IPS-15b (cell line): ENCODE results near the gene COL5A2.

Experiments used
- H3K27me3 ChIP-seq: one replicate; pipeline ENCODE4 v1.6.1; 2013; ENCODE audit warnings: low read length; ENCODE audit not compliant: control insufficient read depth, insufficient read depth
- H3K36me3 ChIP-seq: one replicate; pipeline ENCODE4 v1.6.1; 2013; ENCODE audit warnings: low read length; ENCODE audit not compliant: control insufficient read depth, insufficient read depth
- H3K4me1 ChIP-seq: one replicate; pipeline ENCODE4 v1.6.1; 2013; ENCODE audit warnings: mild to moderate bottlenecking, low read length; ENCODE audit not compliant: control insufficient read depth, insufficient read depth
- H3K4me3 ChIP-seq: one replicate; pipeline ENCODE4 v1.5.1; 2013; ENCODE audit warnings: low read depth, low read length
- H3K9ac ChIP-seq: one replicate; pipeline ENCODE4 v1.6.1; 2013; ENCODE audit warnings: low read depth, mild to moderate bottlenecking, low read length
- H3K9me3 ChIP-seq: one replicate; pipeline ENCODE4 v1.6.1; 2013; ENCODE audit warnings: mild to moderate bottlenecking, low read length; ENCODE audit not compliant: control insufficient read depth, insufficient read depth

COL5A2 gene

DNA sequence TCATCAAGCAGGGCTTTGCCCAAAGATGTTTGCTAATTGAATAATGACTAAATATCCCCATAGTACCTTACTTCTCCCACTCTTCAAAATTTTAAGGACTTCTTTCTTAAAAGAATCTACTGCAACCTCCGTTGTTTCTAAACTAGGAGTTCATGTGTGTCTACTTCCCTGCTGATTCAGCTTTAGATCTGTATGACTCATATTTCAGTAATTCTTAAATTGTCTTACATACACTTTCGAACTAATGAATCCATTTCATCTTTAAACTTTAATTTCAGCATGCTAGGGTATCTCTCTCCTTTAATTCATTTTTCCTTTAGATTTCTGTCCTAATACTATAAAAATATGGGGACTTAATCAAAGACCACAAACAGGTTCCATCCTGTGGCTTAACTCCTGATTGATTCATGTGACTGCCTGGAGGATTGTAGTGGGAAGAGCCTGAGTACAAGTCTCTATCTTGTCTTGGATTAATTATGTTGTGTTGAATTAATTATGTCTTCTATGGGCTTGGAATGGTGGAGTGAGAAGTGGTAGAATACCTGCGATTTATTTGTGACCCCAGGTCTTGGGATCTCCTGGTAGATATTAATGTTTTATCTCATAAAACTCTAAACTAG, 24.9 kb upstream of the COL5A2 start:
- H3K4me3 ChIP-seq = no peak overlapping the region
- no peaks in the 10 kb centered on the region for H3K9me3 ChIP-seq
- H3K36me3 ChIP-seq = no peaks in the 10 kb centered on the region
- no peaks in the 10 kb centered on the region for H3K4me1 ChIP-seq
- H3K9ac ChIP-seq = no peak overlapping the region
- H3K27me3 ChIP-seq = no peaks in the 10 kb centered on the region

DNA sequence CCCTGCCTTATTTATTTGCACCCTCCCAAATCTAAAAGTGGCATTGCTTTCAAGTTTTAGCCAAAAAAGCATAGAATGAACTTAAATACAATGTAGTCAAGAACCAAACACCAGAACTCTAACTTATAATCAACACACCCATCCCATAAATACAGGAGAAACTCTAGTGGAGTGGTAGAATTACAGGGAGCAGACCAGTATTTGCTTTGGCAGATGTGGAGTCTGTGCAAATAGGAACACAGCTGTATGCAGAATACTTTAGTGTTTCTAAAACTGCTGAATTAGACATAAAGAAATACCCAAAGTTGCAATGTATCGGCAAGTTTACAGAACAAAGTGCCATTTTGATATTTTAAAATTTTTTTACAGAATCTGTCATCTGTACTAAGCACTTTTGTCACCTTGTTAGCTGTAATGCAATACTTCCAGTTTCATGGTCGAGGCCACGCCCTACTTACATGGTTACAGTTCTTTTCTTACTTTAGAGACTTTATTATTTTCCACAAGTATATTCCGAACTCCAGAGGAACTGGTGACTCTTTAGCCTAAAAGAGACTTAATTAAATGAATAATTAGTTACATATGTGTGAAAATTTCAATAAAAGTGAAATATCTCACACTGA, 23.7 kb upstream of the COL5A2 start:
- Histone ChIP-seq H3K4me1 (no peaks in the 10 kb centered on the region), H3K9me3 (no peaks in the 10 kb centered on the region), H3K27me3 (no peaks in the 10 kb centered on the region), H3K4me3 (no peak overlapping the region), H3K36me3 (no peaks in the 10 kb centered on the region), H3K9ac (no peak overlapping the region)

DNA sequence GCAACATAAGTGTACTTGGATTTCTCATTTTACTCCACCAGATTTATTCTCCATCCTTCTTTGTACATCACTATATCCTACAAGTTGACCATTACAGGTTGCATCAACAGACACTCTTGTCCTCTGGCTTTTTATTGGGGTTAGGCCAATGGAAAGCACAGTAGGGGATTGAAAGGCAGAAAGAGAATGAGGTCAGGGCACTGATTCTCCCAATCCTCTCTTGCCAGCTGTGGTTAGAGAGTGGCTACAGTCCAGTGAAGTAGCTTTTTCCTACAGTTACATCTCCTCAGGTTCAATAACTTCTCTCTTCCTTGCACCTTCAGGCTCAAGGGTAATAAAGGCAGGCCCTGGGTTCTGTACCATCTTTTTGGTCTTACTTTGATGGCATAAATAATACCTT, 20.2 kb upstream of the COL5A2 start:
- Histone ChIP-seq H3K4me3 (no peak overlapping the region), H3K36me3 (no peaks in the 10 kb centered on the region), H3K27me3 (no peaks in the 10 kb centered on the region), H3K4me1 (no peaks in the 10 kb centered on the region), H3K9ac (no peak overlapping the region), H3K9me3 (no peaks in the 10 kb centered on the region)

DNA sequence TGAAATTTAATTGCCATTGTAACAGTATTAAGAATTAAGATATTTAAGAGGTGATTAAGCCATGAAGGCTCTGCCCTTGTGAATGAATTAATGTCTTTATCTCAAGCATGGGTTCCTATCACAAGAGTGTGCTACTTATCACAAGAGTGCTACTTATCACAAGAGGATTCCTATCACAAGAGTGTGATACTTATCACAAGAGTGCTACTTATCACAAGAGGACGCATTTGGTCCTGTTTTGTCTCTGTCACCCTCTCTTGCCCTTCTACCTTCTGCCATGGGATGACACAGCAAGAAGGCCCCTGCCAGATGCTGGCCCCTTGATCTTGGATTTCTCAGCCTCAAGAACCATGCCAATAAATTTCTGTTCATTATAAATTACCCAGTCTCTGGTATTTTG, 13.2 kb upstream of the COL5A2 start:
- H3K4me3 ChIP-seq = no peak overlapping the region
- no peaks in the 10 kb centered on the region for H3K4me1 ChIP-seq
- H3K36me3 ChIP-seq = no peaks in the 10 kb centered on the region

DNA sequence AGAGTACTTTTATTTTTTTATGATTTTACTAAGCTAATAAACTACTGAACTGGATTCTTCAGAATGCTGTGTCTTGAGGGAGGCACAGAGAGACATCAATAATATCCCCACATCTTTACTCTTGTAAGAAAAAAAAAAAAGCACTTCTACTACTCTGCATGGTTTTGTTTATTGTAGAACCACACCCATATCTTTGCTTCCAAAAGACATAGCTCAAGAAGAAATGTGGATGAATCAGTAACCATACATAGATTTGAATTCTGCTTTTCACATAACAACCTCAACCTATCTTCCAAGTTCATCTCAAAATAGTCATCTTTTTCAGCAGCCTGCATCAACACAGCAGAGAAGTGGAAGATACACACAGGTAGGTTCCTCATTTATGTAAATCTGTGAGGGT, 12.2 kb upstream of the COL5A2 start:
- Histone ChIP-seq H3K27me3 (no peaks in the 10 kb centered on the region), H3K9ac (no peak overlapping the region), H3K4me1 (no peaks in the 10 kb centered on the region)

More for the DNA sequence above, 13.2 kb upstream of the COL5A2 start:
- no peaks in the 10 kb centered on the region for H3K27me3 ChIP-seq
- H3K9ac ChIP-seq = no peak overlapping the region
- H3K9me3 ChIP-seq = no peaks in the 10 kb centered on the region

DNA sequence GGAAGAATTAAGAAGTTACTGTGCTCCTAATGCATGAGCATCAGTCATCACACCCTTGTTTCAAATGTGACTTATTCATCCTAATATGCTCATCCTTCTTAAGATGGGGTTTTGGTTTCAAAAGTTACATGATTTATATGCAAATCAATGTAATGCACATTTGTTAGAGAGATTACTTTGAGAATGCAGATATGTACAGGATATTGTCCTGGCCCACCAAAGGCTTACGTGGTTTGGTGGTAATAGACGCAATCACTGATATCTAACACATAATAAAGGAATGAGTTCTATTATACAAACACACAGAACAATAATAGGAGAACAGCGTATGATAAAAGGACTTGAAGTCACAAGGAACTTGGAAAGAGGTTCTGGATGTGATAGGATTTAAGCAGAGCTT, 11.1 kb upstream of the COL5A2 start:
- Histone ChIP-seq H3K36me3 (no peaks in the 10 kb centered on the region), H3K9ac (no peak overlapping the region), H3K4me1 (no peaks in the 10 kb centered on the region), H3K27me3 (no peaks in the 10 kb centered on the region), H3K9me3 (no peaks in the 10 kb centered on the region), H3K4me3 (no peak overlapping the region)

More for the DNA sequence above, 12.2 kb upstream of the COL5A2 start:
- no peaks in the 10 kb centered on the region for H3K9me3 ChIP-seq
- H3K36me3 ChIP-seq = no peaks in the 10 kb centered on the region
- no peak overlapping the region for H3K4me3 ChIP-seq

DNA sequence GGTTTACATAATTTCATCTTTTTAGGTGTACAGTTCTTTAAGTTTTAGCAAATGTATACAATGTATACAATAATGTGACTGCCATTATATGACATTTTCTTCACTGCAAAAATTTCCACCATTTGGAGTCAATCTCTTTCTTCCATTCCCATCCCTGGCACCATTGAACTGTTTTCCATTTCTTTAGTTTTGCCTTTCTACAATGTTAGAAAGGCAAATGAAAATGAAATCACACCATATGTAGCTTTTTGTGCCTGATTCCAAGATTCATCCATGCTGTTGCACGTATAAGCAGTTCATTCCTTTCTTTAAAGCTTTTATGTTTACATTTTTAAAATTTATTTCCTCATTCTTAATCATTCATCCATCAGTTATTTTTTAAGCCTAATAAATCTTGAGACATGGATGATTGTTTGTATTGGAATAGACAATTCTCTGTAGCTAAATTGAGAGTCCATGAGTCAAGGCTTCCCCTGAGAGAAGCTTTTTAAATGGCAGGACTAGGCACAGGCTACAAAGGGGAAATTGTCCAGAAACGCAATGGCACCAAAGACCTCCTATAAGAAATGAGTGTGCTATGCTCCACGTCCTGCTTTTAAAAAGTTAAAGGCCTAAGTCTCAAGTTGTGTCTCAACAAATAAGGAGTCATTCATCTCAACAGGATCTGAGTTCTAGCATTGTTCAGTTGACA, 8.7 kb upstream of the COL5A2 start:
- Histone ChIP-seq H3K4me1 (no peaks in the 10 kb centered on the region), H3K27me3 (no peaks in the 10 kb centered on the region), H3K36me3 (no peaks in the 10 kb centered on the region), H3K4me3 (no peak overlapping the region), H3K9me3 (no peaks in the 10 kb centered on the region), H3K9ac (no peak overlapping the region)

DNA sequence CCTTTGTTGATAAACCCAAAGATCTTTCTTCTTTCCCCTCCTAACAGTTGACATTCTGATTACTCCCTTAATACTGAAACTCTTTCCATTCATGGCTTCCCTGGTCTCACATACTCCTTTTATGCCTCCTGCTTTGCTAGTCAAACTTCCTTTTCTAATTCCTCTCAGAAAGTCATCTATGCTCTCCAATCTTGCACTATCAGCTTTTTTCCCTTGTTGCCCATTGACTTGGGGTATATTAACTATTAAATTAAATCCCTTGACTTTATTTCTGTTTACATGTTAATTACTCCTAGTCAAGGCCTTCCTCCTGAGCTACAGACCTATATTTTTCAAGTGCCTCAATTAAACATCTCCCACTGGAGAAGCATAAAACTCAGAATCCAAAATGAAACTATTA, 3.6 kb upstream of the COL5A2 start:
- no peaks in the 10 kb centered on the region for H3K27me3 ChIP-seq
- no peaks in the 10 kb centered on the region for H3K36me3 ChIP-seq
- no peak overlapping the region for H3K4me3 ChIP-seq
- peaks cover 3% of the 10 kb centered on the region for H3K4me1 ChIP-seq
- H3K9me3 ChIP-seq = no peaks in the 10 kb centered on the region
- no peak overlapping the region for H3K9ac ChIP-seq

DNA sequence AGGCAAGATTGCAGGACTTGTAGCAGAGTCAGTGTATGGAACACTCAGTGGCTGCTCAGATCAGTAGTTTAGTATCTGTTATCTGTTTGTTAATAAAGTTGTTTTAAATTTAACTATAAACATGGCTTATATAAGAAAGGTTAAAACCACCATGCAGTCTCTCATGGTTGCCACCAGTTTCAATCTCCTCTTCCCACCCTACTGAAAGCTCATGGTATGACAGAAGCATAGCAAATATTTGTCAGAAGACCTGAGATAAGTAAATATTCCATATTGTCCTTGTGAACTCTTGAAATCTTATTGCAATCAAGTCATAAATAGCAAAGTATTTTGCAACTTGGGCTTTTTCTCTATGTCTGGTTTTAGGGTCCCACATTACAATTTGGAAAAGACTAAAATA, 2.1 kb upstream of the COL5A2 start:
- H3K4me1 ChIP-seq = peaks cover 3% of the 10 kb centered on the region
- H3K4me3 ChIP-seq = no peak overlapping the region
- H3K9me3 ChIP-seq = no peaks in the 10 kb centered on the region
- no peak overlapping the region for H3K9ac ChIP-seq
- H3K36me3 ChIP-seq = no peaks in the 10 kb centered on the region
- no peaks in the 10 kb centered on the region for H3K27me3 ChIP-seq

DNA sequence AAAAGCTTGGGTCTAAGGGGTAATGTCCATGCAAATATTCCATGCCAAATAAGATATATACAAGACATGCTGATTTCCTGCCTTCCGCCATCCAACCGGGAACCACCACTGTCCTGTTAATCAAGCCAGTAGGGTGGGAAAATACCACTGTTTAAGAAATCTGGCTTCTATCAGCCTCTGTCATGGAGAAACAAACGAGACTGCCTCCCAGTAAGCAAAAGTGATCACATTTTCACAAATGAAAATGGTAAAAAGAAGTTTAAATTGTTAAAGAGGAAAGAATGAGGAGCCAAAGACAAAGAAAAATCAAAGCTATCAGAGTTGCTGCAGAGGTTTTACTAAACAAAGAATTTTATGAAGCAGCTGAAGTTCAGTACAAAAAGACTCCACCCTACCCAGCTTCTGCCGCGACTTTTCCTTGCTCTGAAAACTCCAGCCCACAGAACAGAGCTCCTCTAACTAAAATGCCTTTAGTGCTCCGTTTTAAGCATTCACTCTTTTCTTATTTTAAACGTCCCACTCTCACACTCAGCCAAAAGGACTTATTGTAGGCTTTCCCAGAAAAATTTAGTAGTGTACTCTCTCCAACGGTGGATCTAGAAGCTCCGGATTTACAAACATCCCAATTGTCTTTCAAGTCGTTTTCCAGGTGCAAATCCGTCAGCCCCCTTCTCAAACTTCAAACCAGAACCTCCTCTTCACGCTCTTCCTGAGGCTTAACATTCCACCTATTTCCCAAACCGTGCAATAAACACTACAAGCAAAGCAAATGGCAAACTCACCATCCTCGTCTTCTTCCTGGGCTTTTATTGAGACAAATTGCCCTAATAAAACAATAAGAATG, 613 bp downstream of the COL5A2 start:
- H3K4me1 ChIP-seq = peaks cover 3% of the 10 kb centered on the region
- no peaks in the 10 kb centered on the region for H3K27me3 ChIP-seq
- H3K36me3 ChIP-seq = no peaks in the 10 kb centered on the region
- peak overlapping the region; percentile 53 for H3K4me3 ChIP-seq
- no peaks in the 10 kb centered on the region for H3K9me3 ChIP-seq
- no peak overlapping the region for H3K9ac ChIP-seq

DNA sequence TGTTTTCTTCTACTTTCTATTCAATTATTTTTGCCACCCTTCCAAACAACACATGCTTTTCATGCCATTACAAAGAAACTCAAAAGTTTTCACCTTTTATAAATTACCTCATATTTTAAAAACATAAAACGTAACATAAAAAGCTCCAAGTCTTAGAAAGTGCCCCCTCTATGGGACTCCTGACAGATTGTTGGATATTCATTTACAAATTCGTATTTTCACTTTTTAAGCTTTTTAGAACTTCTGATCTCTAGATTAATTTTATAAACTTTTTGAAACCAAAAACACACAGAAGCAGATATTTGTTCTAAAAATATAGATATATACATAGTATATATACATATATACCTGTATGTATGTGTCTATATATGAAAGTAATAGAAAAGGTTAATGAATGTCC, 1.5 kb downstream of the COL5A2 start:
- Histone ChIP-seq H3K4me1 (peaks cover 3% of the 10 kb centered on the region), H3K36me3 (no peaks in the 10 kb centered on the region), H3K9me3 (no peaks in the 10 kb centered on the region), H3K9ac (no peak overlapping the region), H3K4me3 (no peak overlapping the region), H3K27me3 (no peaks in the 10 kb centered on the region)
